NT2/D1 (cell line): ENCODE data around the gene SNX10.

ENCODE experiments used
- YY1 ChIP-seq: IDR thresholded peaks from 2 replicates; pipeline ENCODE4 v1.6.1; 2011; ENCODE audit not compliant: insufficient read length, insufficient read depth
- ZNF274 ChIP-seq: IDR thresholded peaks from 2 replicates; pipeline ENCODE4 v1.6.1; 2011; ENCODE audit warnings: mild to moderate bottlenecking, low read depth, low read length

GRCh38 chr7:26381476-26382353 is 90.1 kb downstream of the SNX10 start:
- TF ChIP-seq YY1, result no peak
- no peak for TF ChIP-seq ZNF274
